ENCODE measurements around the gene FABP1. TPM values are rescaled to one million over a fixed set of nuclear protein-coding genes. Genes with fewer than 3 reads are reported as not detected.

FABP1 gene
- total RNA-seq, 1 experiment from 2014 or later = not detected

DNA sequence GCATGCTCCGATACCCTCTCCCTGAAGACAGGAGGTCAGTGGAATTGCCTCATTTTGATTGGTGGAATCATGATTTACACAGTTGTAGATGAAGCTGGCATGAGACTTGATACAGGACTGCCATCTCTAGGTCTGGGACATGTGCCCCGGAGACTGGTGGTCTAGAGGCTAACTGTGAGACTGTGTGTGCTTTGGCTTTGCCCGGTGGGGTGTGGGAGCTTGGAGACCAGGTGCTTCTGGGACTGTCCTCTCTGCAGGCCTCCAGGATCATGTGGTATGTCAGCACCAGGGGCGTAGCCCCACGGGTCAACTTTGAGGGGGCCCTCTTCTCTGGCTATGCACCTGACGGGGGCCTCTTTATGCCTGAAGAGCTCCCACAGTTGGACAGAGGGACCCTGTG, 45.0 kb upstream of the FABP1 start:
- TF ChIP-seq CTCF (conservative IDR thresholded peaks at IDR 0.05; ENCODE audit: low read depth, low read length) (no peak), EZH2 (IDR thresholded peaks at IDR 0.05; ENCODE audit: low read length, unreplicated experiment) (no peak), EZH2phosphoT487 (IDR thresholded peaks at IDR 0.05; ENCODE audit: borderline replicate concordance, low read length) (no peak)
- DNase-seq = no peak
- H3K4me3 ChIP-seq (ENCODE audit: low read length) = no peak overlapping the region
- intact Hi-C loops (cut with micrococcal nuclease) = no loop called here
- no peaks in the 10 kb centered on the region for H3K9me2 ChIP-seq (replicated peaks; ENCODE audit: low read length)
- no peaks in the 10 kb centered on the region for H3K9me3 ChIP-seq (ENCODE audit: low read length)
- H3K9ac ChIP-seq (ENCODE audit: low read length) = no peak overlapping the region
- no peak overlapping the region for H2AFZ ChIP-seq (ENCODE audit: low read length)
- CTCF ChIA-PET = no interaction called here
- no peaks in the 10 kb centered on the region for H4K20me1 ChIP-seq (ENCODE audit: low read length)
- no peak overlapping the region for H3K27ac ChIP-seq (ENCODE audit: low read length)
- no peak overlapping the region for H3K4me2 ChIP-seq (ENCODE audit: low read length)
- BruUV-seq (replicated peaks) = no TSS peak
- no peak for ATAC-seq
- H3K4me1 ChIP-seq (ENCODE audit: insufficient read depth, low read length) = no peaks in the 10 kb centered on the region
- POLR2A ChIA-PET (ENCODE audit: unreplicated experiment) = no interaction called here
- no peaks in the 10 kb centered on the region for H3K36me3 ChIP-seq (ENCODE audit: low read depth, low read length)
- H3K27me3 ChIP-seq (ENCODE audit: low read length) = peaks cover 24% of the 10 kb centered on the region
- no peaks in the 10 kb centered on the region for H3K79me2 ChIP-seq (ENCODE audit: low read length)
- no peaks in the 10 kb centered on the region for H3F3A ChIP-seq (ENCODE audit: low read length, unreplicated experiment)

DNA sequence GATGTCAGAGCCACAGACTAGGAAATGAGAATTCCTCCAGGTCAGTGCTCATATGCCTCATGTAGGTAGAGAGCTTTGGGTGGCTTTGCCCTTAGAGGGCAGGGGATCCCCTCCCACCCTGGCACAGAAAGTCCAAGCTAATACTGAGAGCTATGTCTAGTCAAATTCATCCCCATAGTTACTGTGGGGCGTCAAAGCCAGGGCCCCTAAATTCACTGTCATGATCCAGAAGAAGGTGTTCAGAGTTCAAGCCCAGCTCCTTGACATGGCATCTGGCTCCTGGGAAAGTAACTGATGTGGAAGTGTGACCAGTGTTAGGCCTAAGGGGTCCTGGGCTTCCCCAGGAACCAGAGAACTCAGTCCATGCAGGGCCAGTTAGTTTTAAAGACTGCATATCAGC, 44.1 kb upstream of the FABP1 start:
- H3K4me3 ChIP-seq (ENCODE audit: low read length) = no peak overlapping the region
- H2AFZ ChIP-seq (ENCODE audit: low read length) = no peak overlapping the region
- no peaks in the 10 kb centered on the region for H3K9me2 ChIP-seq (replicated peaks; ENCODE audit: low read length)
- no peaks in the 10 kb centered on the region for H3F3A ChIP-seq (ENCODE audit: low read length, unreplicated experiment)
- no peaks in the 10 kb centered on the region for H3K9me3 ChIP-seq (ENCODE audit: low read length)
- intact Hi-C loops (cut with micrococcal nuclease) = no loop called here
- H3K36me3 ChIP-seq (ENCODE audit: low read depth, low read length) = no peaks in the 10 kb centered on the region
- POLR2A ChIA-PET (ENCODE audit: unreplicated experiment) = no interaction called here
- DNase-seq = no peak
- no TSS peak for BruUV-seq (replicated peaks)
- H3K9ac ChIP-seq (ENCODE audit: low read length) = no peak overlapping the region
- no peak for ATAC-seq
- H3K79me2 ChIP-seq (ENCODE audit: low read length) = no peaks in the 10 kb centered on the region
- no peaks in the 10 kb centered on the region for H4K20me1 ChIP-seq (ENCODE audit: low read length)
- no peak overlapping the region for H3K4me2 ChIP-seq (ENCODE audit: low read length)
- H3K27ac ChIP-seq (ENCODE audit: low read length) = no peak overlapping the region
- no peak for TF ChIP-seq EZH2 (IDR thresholded peaks at IDR 0.05; ENCODE audit: low read length, unreplicated experiment)
- no peak for TF ChIP-seq CTCF (conservative IDR thresholded peaks at IDR 0.05; ENCODE audit: low read depth, low read length)
- H3K4me1 ChIP-seq (ENCODE audit: insufficient read depth, low read length) = no peaks in the 10 kb centered on the region
- CTCF ChIA-PET = no interaction called here
- peaks cover 22% of the 10 kb centered on the region for H3K27me3 ChIP-seq (ENCODE audit: low read length)

DNA sequence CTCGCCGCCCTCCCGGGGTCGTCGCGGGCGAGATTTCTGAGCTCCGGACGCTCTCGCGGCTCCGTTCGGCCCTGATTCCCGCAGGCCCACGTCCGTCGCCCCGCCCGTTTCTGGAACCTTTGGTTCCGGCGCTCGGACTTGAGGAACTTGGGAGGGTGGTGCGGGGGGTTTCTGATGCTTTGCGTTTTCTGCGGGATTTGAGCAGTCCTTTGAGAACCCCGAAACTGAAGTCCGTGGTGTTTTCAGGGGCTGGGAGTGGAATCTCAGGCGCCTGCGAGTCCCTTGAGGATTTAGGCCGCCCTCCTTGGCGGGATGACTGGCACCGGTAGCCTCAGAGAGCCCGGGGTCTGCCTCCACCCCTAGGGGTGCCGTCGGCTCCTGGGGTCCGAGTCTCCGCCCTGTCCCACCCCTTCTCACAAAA, 42.6 kb upstream of the FABP1 start:
- ATAC-seq (peak; percentile 38), DNase-seq (no peak)
- Histone ChIP-seq H4K20me1 (ENCODE audit: low read length) (no peaks in the 10 kb centered on the region), H3K9ac (ENCODE audit: low read length) (peak overlapping the region; percentile 61), H3K9me2 (replicated peaks; ENCODE audit: low read length) (no peaks in the 10 kb centered on the region), H3K4me3 (ENCODE audit: low read length) (peak overlapping the region; percentile 53), H3K4me2 (ENCODE audit: low read length) (peak overlapping the region; percentile 75), H3K4me1 (ENCODE audit: insufficient read depth, low read length) (no peaks in the 10 kb centered on the region), H3K27ac (ENCODE audit: low read length) (no peak overlapping the region), H3K27me3 (ENCODE audit: low read length) (peaks cover 35% of the 10 kb centered on the region), H2AFZ (ENCODE audit: low read length) (peak overlapping the region; percentile 43; the same call in 1 of the 2 replicates), H3K36me3 (ENCODE audit: low read depth, low read length) (no peaks in the 10 kb centered on the region), H3F3A (ENCODE audit: low read length, unreplicated experiment) (no peaks in the 10 kb centered on the region), H3K9me3 (ENCODE audit: low read length) (no peaks in the 10 kb centered on the region), H3K79me2 (ENCODE audit: low read length) (no peaks in the 10 kb centered on the region)
- intact Hi-C loops (cut with micrococcal nuclease) = no loop called here
- TF ChIP-seq EZH2phosphoT487 (IDR thresholded peaks at IDR 0.05; ENCODE audit: borderline replicate concordance, low read length) (no peak), EZH2 (IDR thresholded peaks at IDR 0.05; ENCODE audit: low read length, unreplicated experiment) (no peak), CTCF (conservative IDR thresholded peaks at IDR 0.05; ENCODE audit: low read depth, low read length) (no peak)
- CTCF ChIA-PET = no interaction called here
- BruUV-seq (replicated peaks) = no TSS peak
- POLR2A ChIA-PET (ENCODE audit: unreplicated experiment) = no interaction called here
